Motor neuron (in vitro differentiated cells): ENCODE measurements around the gene SPATA19. TPM values are rescaled to one million over a fixed set of nuclear protein-coding genes. Genes with fewer than 3 reads are reported as not detected.

ENCODE experiments used
- ATAC-seq, 8 experiments: fragments of 200-7000 bp; cut with Tn5 transposase; replicated peaks in 6 of 8; 2 replicates each; pipeline ENCODE4 v1.8.0; 2021; ENCODE audit warnings: mild to moderate bottlenecking in 8 of 8, moderate library complexity in 8 of 8
- H3K27ac ChIP-seq, 2 donors: fragments of 250-450 bp; sonication (Bioruptor Pico); 2 replicates each; pipeline ENCODE4 v1.9.0; 2021; ENCODE audit warnings: antibody characterized with exemption in 2 of 2, mild to moderate bottlenecking in 2 of 2, moderate library complexity in 1 of 2
- H3K4me1 ChIP-seq, 2 donors: fragments of 250-450 bp; sonication (Bioruptor Pico); replicated peaks in 1 of 2; 2 replicates each; pipeline ENCODE4 v1.6.1; 2021; ENCODE audit warnings: antibody characterized with exemption in 2 of 2, mild to moderate bottlenecking in 2 of 2, moderate library complexity in 1 of 2
- H3K4me3 ChIP-seq, 5 donors: fragments of 250-450 bp; sonication (Bioruptor Pico); 2 replicates each; pipeline ENCODE4 v1.9.0; 2021; ENCODE audit warnings: antibody characterized with exemption in 5 of 5, mild to moderate bottlenecking in 5 of 5, moderate library complexity in 4 of 5
- WGBS, 10 experiments: fragments of 450-650 bp; shearing (Covaris generic); methylation state at CpG; one replicate each; pipeline ENCODE4 v1.0.0; 2022; 5-methylcytosine and 5-hydroxymethylcytosine counted together
- in situ Hi-C, 9 experiments: fragments of 400-800 bp; cut with MboI; loops; one replicate each; pipeline ENCODE4 v1.15.0; 2021; ENCODE audit warnings: low sequenced_read_pairs in 9 of 9, low pct_unique_long_range_greater_than_20kb in 2 of 9; ENCODE audit not compliant: unreplicated experiment in 9 of 9
- total RNA-seq, 8 experiments: library from RNA; unstranded; fragments of 300-600 nt; gene quantifications; 2 replicates each; pipeline versions ENCODE4 v1.2.3 to v1.2.4, GENCODE V29; 2022

The SPATA19 gene, protein sequence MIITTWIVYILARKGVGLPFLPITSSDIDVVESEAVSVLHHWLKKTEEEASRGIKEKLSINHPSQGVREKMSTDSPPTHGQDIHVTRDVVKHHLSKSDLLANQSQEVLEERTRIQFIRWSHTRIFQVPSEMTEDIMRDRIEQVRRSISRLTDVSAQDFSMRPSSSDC
- under 1 TPM in 1 of 8 experiments, not detected in 7; 0.16 TPM for total RNA-seq

DNA sequence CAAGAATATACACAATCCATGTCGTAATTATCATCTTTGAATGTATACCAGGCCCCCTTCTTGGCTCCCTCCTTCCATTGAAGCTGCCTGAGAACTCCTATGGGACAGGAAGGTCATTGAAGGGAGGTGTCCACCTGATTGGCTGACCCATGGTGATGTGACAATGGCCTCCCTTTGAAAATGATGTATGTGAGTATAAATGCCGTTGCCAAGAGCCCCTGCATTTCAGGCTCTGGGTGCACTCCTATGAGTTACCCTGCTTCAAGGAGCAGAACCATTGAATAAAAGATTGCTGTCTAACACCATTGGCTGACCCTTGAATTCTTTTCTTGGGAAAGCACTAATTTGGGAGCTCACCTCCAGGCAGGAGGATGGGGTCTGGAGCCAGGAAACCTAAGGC lies at the start of gene SPATA19:
Gene SPATA19 (minus strand): TSS at position 101 of the 400 bp plus-strand sequence. CDS start 67 bp downstream, at position 34.
- Histone ChIP-seq H3K4me3 (no peak within 1 kb of the TSS), H3K27ac (no peak within 1 kb of the TSS), H3K4me1 (no peaks in the 10 kb centered on the region)
- in situ Hi-C loops: loop anchor here in 6 of 9 experiments (25.0 kb wide), 2 partner anchors 708 to 758 kb away; no protein-coding TSS in a partner anchor
- WGBS, 10 experiments: 0 to 100% (median 63%) methylated on average over 1 to 2 of the region's 2 CpGs; no CpG with 5 or more reads in 2 of the 10 experiments
- ATAC-seq: no peak

DNA sequence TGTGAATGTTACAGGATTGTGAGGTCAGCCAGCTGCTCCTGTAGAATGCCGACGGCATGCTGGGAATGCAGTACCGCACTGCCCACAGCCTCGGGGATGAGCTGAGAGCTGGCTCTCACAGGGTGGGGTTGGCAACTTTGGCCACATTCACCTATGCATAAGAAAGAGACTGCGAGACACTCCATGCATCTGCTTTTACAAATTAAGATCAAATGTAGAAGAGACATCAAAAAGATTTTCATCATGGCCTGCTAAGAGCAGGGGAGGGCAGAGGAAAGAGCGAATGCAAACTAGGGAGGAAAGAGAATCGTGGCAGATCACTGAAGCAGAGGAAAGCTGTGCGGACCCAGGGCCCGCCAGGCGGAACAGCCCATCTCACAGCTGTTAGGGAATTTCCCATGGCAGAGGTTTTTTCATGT lies 49.8 kb upstream of the SPATA19 start:
- in situ Hi-C loops: no loop called here
- H3K4me3 ChIP-seq: no peak overlapping the region
- no peak overlapping the region for H3K27ac ChIP-seq
- peaks cover 17 to 19% of the 10 kb centered on the region in 2 donors for H3K4me1 ChIP-seq
- WGBS, 10 experiments: 10 to 51% (median 30%) methylated on average over 1 to 9 of the region's 10 CpGs; no CpG with 5 or more reads in 1 of the 10 experiments
- peak; percentile 30 to 90 (median 72) for ATAC-seq

DNA sequence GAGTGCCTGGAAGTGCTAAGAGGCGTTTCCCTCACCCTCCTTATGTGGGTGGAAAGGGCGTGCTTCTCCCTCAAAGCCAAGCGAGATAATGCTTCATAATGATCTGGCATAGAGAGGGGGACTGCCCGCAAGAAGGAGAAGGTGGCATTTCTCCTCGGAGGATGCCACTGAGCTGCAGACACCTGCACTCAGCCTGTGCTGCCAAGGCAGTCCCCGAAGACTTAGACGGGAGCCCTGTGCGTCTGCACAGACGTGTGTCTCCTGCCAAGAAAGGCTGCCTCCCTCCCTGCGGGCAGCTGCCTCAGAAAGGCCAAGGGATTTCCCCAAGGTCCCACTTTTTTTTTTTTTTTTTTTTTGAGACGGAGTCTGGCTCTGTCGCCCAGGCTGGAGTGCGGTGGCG lies 48.1 kb upstream of the SPATA19 start:
- no peak overlapping the region for H3K27ac ChIP-seq
- in situ Hi-C loops: no loop called here
- no peak overlapping the region for H3K4me3 ChIP-seq
- ATAC-seq: peak in 1 of 8 experiments; percentile 12
- 6 to 100% (median 40%) methylated on average over 1 to 3 of the region's 14 CpGs; no CpG with 5 or more reads in 5 of the 10 experiments for WGBS, 10 experiments
- peaks cover 17 to 19% of the 10 kb centered on the region in 2 donors for H3K4me1 ChIP-seq

DNA sequence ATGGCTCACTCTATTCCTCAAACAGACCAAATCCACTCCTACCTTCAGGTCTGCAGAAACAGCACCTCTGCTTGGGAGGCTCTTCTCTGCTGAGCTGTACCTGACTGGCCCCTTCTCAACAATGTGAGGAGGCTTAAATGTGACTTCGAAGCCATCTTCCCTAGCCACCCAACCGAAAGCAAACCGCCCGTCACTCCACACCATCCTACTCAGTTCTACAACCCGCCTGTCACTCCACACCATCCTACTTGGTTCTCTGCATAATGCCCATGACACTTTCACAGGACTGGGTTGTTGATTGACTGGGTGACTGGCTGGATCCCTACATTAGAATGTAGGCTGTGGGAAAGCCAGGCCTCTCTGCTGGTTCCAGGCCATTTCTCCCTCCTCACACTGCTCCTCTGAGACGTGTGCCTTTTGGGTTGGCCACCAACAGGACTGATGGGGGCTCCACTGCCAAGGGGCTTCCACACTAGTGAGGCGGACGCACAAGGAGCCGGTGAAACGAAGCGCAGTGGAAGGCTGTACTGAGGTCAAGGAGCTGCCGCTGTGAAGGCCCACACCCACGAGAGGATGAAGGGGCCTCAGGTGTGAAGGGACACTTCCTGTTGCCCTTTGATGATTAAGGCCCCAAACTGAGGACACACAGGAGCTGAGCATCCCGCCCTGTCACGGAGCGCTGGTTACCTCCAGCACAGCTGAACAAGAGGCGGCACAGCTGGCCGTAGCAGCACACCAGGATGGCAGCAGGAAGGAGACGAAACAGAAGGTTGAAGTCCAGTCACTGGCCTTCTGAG lies 47.5 kb upstream of the SPATA19 start:
- no peak for ATAC-seq

DNA sequence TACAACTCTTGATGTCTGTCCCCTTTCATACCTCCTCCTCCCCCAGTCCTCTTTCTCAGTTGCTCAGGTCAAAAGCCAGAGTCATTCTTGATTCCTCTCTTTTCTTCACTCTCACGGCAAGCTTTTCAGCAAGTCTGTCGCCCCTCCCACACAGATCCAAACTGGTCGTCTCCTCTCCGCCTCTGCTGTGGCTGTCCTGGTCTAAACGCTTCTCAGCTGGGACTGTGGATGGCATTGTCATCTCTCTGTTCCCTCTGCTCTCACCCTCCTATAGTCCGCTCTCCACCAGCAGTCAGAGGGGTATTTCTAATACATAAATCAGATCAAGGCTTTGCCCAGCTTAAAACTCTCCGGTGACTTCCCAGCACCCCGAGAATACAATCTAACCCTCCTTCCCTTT lies 46.8 kb upstream of the SPATA19 start:
- 22 to 74% (median 50%) methylated on average over 1 to 6 of the region's 8 CpGs; no CpG with 5 or more reads in 1 of the 10 experiments for WGBS, 10 experiments
- in situ Hi-C loops: no loop called here
- Histone ChIP-seq H3K4me1 (peaks cover 17 to 19% of the 10 kb centered on the region in 2 donors), H3K4me3 (no peak overlapping the region), H3K27ac (no peak overlapping the region)
- no peak for ATAC-seq

More for the DNA sequence above, 47.5 kb upstream of the SPATA19 start:
- 43 to 100% (median 80%) methylated on average over 1 to 8 of the region's 19 CpGs; no CpG with 5 or more reads in 4 of the 10 experiments for whole genome bisulfite sequencing, 10 experiments
- Histone ChIP-seq H3K4me1 (peaks cover 17 to 19% of the 10 kb centered on the region in 2 donors), H3K4me3 (no peak overlapping the region), H3K27ac (no peak overlapping the region)
- in situ Hi-C loops: no loop called here

DNA sequence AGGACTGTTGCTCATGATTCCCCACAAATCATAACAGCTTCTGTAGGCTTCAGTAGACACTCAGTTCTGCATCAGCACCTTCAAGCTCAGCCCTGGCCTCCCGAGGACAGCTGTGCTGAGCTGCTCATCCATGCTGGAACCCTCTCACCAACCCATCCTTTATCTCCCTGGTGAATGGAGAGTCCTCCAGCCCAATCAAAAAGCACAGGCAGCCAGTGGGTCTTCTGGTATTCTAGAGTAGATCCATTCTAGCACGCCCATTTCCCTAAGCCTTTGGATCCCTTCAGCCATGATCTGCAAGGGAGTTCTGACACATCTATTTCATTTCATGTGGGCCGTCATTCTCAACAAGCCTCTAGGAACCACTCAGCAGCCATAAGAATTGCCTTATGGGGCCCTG lies 44.6 kb upstream of the SPATA19 start:
- in situ Hi-C loops: no loop called here
- Histone ChIP-seq H3K27ac (no peak overlapping the region), H3K4me3 (no peak overlapping the region), H3K4me1 (peaks cover 3 to 5% of the 10 kb centered on the region in 2 donors)
- ATAC-seq: no peak
- 0 to 75% (median 41%) methylated on average over 1 to 3 of the region's 3 CpGs; no CpG with 5 or more reads in 4 of the 10 experiments for WGBS, 10 experiments

DNA sequence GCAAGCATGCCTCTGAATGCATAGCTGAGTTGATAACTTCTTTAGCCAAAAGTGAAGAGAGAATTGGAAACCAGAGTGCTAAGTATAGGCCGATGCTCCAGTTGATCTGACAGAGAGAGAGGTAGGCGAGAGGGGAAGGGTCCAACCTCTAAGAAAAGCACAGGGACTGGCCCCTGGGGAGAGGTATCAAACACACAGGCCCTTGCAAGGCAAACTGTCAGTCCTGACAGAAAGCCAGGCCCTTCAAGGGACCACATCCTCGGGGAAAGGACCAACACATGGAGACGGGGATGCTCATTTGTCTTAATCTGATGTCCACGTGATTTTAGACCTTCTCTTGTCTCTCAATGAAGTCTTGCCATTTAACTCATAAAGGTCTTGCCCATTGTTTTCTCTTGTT lies 43.9 kb upstream of the SPATA19 start:
- 0 to 100% (median 63%) methylated on average over 1 to 5 of the region's 5 CpGs; no CpG with 5 or more reads in 2 of the 10 experiments for WGBS, 10 experiments
- no peak for ATAC-seq
- in situ Hi-C loops: no loop called here

DNA sequence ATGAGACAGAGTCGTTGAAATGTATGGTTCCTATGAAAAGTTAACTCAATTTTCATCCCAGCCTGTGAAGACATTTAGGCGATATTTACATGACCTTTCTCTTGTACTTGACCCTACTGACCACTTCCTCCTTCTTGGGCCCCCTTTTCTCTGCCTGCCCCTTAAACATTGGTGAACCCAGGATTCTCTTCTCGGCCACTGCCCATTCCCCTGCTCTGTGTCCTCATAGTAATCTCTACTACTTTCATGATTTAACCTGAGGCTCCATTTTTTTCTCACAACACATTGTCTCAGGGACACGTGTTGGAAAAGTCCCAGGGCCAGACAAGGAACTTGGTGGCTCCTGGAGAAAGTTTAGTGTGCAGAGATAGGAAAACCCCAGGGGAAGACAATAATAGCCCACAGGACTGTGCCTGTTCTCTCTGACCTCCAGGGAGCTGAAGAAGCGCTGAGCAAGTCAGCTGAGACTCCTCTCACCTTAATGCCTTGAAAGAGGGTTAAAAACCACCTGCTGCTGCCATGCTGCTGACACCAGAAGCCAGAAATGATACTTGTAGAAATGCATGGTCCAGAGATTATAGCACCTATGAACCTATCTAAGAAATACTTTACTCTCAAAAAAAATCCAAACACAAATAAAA lies 42.5 kb upstream of the SPATA19 start:
- H3K4me1 ChIP-seq: no peaks in the 10 kb centered on the region
- WGBS, 10 experiments: 0 to 86% (median 71%) methylated on average over 1 to 5 of the region's 5 CpGs; no CpG with 5 or more reads in 1 of the 10 experiments
- H3K27ac ChIP-seq: no peak overlapping the region
- no peak overlapping the region for H3K4me3 ChIP-seq
- in situ Hi-C loops: no loop called here
- no peak for ATAC-seq

More for the DNA sequence above, 43.9 kb upstream of the SPATA19 start:
- Histone ChIP-seq H3K27ac (no peak overlapping the region), H3K4me3 (no peak overlapping the region), H3K4me1 (no peaks in the 10 kb centered on the region)

DNA sequence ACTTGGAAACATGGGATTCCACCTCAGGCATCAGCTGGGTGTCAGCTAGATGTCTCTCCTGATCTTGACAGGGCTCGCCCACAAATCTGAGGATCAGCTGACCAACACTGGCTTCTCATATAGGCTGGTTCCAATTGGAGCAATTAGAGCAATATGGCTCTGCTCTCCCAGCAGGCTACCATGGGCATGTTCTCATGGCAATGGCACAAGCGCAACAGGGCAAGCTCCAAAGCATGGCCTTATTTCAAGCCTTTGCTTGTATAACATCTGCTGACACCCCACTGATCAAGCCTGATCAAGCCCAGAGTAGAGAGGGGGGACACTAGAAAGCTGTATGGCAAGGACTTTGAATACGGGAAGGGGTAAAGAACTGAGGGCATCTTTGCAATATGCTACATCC lies 40.7 kb upstream of the SPATA19 start:
- 17 to 100% (median 56%) methylated on average over 1 to 3 of the region's 3 CpGs; no CpG with 5 or more reads in 4 of the 10 experiments for WGBS, 10 experiments
- no peaks in the 10 kb centered on the region for H3K4me1 ChIP-seq
- ATAC-seq: no peak
- in situ Hi-C loops: no loop called here
- H3K27ac ChIP-seq: no peak overlapping the region
- no peak overlapping the region for H3K4me3 ChIP-seq

DNA sequence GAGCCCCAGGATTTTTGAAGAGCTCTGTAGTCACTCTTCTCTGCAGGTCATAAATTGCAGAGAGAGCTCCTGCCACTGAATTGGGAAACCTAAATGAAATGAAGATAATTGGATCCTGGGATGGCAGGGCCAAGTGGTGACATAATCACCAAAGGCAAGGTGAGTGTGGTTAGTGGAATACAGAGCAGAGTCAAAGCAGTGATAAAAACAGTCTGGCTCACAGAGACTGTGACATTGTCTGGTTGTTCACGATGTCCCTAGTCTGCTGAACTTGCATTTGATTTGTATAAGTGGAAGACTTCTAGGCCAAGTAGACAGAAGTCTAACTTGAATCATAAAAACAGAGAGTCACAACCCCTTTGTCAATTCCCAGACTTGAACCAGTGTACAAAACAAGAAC lies 26.8 kb upstream of the SPATA19 start:
- no peak overlapping the region for H3K27ac ChIP-seq
- in situ Hi-C loops: no loop called here
- WGBS, 10 experiments: 0 to 83% (median 0%) methylated on average over 1 of the region's 1 CpG; no CpG with 5 or more reads in 5 of the 10 experiments
- H3K4me1 ChIP-seq: no peaks in the 10 kb centered on the region
- H3K4me3 ChIP-seq: no peak overlapping the region
- ATAC-seq: no peak

DNA sequence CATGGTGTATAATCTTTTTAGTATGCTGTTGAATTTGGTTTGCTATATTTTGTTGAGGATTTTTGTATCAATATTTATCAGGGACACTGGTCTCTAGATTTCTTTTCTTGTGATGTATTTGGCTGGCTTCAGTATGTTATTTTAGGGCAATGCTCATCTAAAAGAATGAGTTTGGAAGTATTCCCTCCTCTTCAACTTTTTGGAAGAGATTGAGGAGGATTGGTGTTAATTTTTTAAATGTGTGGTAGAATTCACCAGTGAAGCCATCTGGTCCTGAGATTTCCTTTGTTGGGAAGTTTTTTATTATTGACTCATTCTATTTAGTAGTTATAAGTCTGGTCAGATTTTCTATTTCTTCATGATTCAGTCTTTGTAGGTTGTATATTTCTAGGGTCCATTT lies 22.1 kb upstream of the SPATA19 start:
- no peak for ATAC-seq
- no peak overlapping the region for H3K4me3 ChIP-seq
- in situ Hi-C loops: no loop called here

DNA sequence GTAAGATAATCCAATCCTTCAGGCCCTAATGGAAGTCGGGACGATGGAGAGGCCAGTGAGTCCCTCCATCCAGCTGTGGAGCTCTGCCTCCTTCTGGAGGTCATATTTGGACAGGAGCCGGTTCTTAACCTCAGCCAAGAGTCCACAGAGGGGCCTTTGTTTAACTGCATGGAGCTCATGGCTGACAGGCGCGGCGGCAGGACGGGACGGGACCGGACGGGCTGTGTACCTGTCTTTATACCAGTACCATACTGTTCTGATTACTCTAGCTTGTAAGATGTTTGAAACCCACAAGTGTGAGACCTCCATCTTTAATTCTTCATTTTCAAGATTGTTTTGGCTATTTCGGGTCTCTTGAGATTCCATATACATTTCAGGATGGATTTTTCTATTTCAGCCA lies 20.2 kb upstream of the SPATA19 start:
- H3K4me3 ChIP-seq: no peak overlapping the region
- no peaks in the 10 kb centered on the region for H3K4me1 ChIP-seq
- in situ Hi-C loops: no loop called here
- no peak overlapping the region for H3K27ac ChIP-seq
- ATAC-seq: no peak
- 64 to 100% (median 80%) methylated on average over 1 to 11 of the region's 11 CpGs; no CpG with 5 or more reads in 3 of the 10 experiments for WGBS, 10 experiments

More for the DNA sequence above, 22.1 kb upstream of the SPATA19 start:
- Histone ChIP-seq H3K27ac (no peak overlapping the region), H3K4me1 (no peaks in the 10 kb centered on the region)

DNA sequence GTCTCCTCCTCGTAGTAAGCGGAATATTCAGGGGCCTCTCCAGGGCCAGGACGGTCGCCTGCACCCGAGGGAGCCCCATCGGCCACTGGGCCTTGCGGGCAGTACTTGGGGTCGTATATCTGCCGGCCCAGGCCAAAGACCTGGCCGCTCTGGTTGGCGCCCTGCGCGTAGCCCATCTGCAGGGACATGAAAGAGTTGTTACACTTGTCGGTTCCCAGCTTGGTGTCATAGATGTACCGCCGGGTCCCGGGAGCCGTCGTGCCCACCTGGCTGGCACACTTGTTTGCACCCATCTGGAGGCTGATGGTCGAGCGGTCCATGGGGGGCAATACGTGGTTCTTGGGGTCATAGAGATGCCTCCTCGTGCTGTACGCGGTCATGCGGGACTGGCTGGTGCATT lies 19.4 kb upstream of the SPATA19 start:
- 34 to 100% (median 97%) methylated on average over 4 to 12 of the region's 26 CpGs; no CpG with 5 or more reads in 6 of the 10 experiments for WGBS, 10 experiments
- H3K27ac ChIP-seq: no peak overlapping the region
- ATAC-seq: no peak
- in situ Hi-C loops: no loop called here
- H3K4me3 ChIP-seq: no peak overlapping the region
- H3K4me1 ChIP-seq: no peaks in the 10 kb centered on the region
